Endodermal cell (in vitro differentiated cells): Measurements from ENCODE around the gene TBCK. TPM values are rescaled to one million over a fixed set of nuclear protein-coding genes. Genes with fewer than 3 reads are reported as not detected.

Experiments
- DNase-seq: peaks from one replicate; pipeline ENCODE4 v3.0.0-alpha.2; 2017
- H3K27ac ChIP-seq: 2 replicates; pipeline ENCODE4 v1.5.1; 2013; ENCODE audit warnings: mild to moderate bottlenecking, low read depth, low read length, moderate library complexity
- H3K27me3 ChIP-seq: 2 replicates; pipeline ENCODE4 v1.6.1; 2013; ENCODE audit warnings: mild to moderate bottlenecking, low read length, moderate library complexity; ENCODE audit not compliant: insufficient read depth, control insufficient read depth, poor library complexity, severe bottlenecking
- H3K36me3 ChIP-seq: 2 replicates; pipeline ENCODE4 v1.7.0; 2013; ENCODE audit warnings: mild to moderate bottlenecking, low read length, moderate library complexity; ENCODE audit not compliant: control insufficient read depth, insufficient read depth
- H3K4me1 ChIP-seq: one replicate; pipeline ENCODE4 v1.7.0; 2013; ENCODE audit warnings: low read length; ENCODE audit not compliant: control insufficient read depth, insufficient read depth
- H3K4me3 ChIP-seq: 2 replicates; pipeline ENCODE4 v1.5.1; 2013; ENCODE audit warnings: mild to moderate bottlenecking, low read length, moderate library complexity
- H3K9ac ChIP-seq: 2 replicates; pipeline ENCODE4 v1.6.1; 2013; ENCODE audit warnings: mild to moderate bottlenecking, low read length, moderate library complexity; ENCODE audit not compliant: poor library complexity, severe bottlenecking; ENCODE audit errors: extremely low read depth
- H3K9me3 ChIP-seq: 2 replicates; pipeline ENCODE4 v1.6.1; 2013; ENCODE audit warnings: mild to moderate bottlenecking, low read length, moderate library complexity; ENCODE audit not compliant: control insufficient read depth
- H3K27ac Mint-ChIP-seq: 2 replicates; pipeline ENCODE4 v1.8.0; 2020; ENCODE audit warnings: mixed read lengths
- H3K27me3 Mint-ChIP-seq: 2 replicates; pipeline ENCODE4 v1.8.0; 2021; ENCODE audit warnings: mild to moderate bottlenecking, mixed read lengths; ENCODE audit not compliant: insufficient read depth
- H3K36me3 Mint-ChIP-seq: 2 replicates; pipeline ENCODE4 v1.8.0; 2020; ENCODE audit warnings: low read depth, mixed read lengths
- H3K4me1 Mint-ChIP-seq: 2 replicates; pipeline ENCODE4 v1.8.0; 2020; ENCODE audit warnings: mixed read lengths
- H3K4me3 Mint-ChIP-seq: 2 replicates; pipeline ENCODE4 v1.8.0; 2020; ENCODE audit warnings: mild to moderate bottlenecking, moderate library complexity, mixed read lengths
- H3K9me3 Mint-ChIP-seq: 2 replicates; pipeline ENCODE4 v1.8.0; 2020; ENCODE audit warnings: mild to moderate bottlenecking, mixed read lengths
- WGBS, 2 experiments: methylation state at CpG; one replicate each; pipeline versions ENCODE4 v1.1.5 to v1.1.7; 2013; ENCODE audit warnings: missing lambda C conversion rate in 2 of 2, mixed read lengths in 1 of 2; ENCODE audit not compliant: insufficient coverage in 1 of 2, insufficient read length in 1 of 2; 5-methylcytosine and 5-hydroxymethylcytosine counted together
- total RNA-seq, 2 donors: library from RNA; stranded (reverse); fragmentation: NEBNext Ultra II Directional in 1 of 2; extraction: Animal tissue kit (Norgen Biotek cat#: 25700) in 1 of 2; gene quantifications; 2 replicates in 1 of 2; 3 replicates in 1 of 2; pipeline ENCODE4 v1.2.1, GENCODE V29; 2021
- TF ChIP-seq, protein P1 (sequence below): fragments of 200-600 bp; sonication (generic); conservative IDR thresholded peaks from 2 replicates; pipeline ENCODE4 v1.5.0; 2021; ENCODE audit warnings: antibody characterized with exemption, mild to moderate bottlenecking

TBCK gene
- total RNA-seq, 2 donors from 2014 or later, result 48.3 to 52.9 TPM

DNA sequence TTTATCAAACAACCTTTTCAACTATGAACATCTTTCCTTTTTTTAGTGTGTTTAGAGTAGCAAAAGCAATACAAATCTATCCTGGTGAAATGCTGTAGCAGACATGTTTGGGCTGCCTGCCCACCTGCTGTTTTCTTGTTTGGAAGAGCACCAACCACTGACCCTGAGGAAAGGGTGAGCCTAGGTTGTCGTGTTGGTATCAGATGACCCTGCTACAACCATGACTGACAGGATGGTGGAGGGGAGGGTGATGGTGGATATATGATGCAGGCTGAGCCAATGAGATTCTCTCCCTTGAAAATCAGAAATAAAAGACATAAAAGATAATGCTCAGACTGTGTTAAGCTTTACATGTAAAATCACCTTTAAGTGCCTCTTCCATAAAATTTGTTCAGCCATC lies 219.6 kb downstream of the TBCK start:
- no peaks in the 10 kb centered on the region for H3K4me1 Mint-ChIP-seq
- H3K27me3 Mint-ChIP-seq, result no peaks in the 10 kb centered on the region
- H3K27ac Mint-ChIP-seq, result peak overlapping the region; percentile 62
- TF ChIP-seq, protein P1, sequence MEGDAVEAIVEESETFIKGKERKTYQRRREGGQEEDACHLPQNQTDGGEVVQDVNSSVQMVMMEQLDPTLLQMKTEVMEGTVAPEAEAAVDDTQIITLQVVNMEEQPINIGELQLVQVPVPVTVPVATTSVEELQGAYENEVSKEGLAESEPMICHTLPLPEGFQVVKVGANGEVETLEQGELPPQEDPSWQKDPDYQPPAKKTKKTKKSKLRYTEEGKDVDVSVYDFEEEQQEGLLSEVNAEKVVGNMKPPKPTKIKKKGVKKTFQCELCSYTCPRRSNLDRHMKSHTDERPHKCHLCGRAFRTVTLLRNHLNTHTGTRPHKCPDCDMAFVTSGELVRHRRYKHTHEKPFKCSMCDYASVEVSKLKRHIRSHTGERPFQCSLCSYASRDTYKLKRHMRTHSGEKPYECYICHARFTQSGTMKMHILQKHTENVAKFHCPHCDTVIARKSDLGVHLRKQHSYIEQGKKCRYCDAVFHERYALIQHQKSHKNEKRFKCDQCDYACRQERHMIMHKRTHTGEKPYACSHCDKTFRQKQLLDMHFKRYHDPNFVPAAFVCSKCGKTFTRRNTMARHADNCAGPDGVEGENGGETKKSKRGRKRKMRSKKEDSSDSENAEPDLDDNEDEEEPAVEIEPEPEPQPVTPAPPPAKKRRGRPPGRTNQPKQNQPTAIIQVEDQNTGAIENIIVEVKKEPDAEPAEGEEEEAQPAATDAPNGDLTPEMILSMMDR, result no peak
- Histone ChIP-seq H3K4me3 (no peak overlapping the region), H3K36me3 (no peaks in the 10 kb centered on the region), H3K27me3 (no peaks in the 10 kb centered on the region), H3K9ac (no peak overlapping the region), H3K27ac (no peak overlapping the region), H3K4me1 (no peaks in the 10 kb centered on the region), H3K9me3 (peaks cover 7% of the 10 kb centered on the region)
- peaks cover 19% of the 10 kb centered on the region for H3K9me3 Mint-ChIP-seq
- H3K4me3 Mint-ChIP-seq, result no peak overlapping the region
- H3K36me3 Mint-ChIP-seq, result peaks cover 29% of the 10 kb centered on the region
- 48% methylated on average over 1 of the region's 1 CpG; no CpG with 5 or more reads in 1 of the 2 experiments for WGBS, 2 experiments
- DNase-seq, result no peak

DNA sequence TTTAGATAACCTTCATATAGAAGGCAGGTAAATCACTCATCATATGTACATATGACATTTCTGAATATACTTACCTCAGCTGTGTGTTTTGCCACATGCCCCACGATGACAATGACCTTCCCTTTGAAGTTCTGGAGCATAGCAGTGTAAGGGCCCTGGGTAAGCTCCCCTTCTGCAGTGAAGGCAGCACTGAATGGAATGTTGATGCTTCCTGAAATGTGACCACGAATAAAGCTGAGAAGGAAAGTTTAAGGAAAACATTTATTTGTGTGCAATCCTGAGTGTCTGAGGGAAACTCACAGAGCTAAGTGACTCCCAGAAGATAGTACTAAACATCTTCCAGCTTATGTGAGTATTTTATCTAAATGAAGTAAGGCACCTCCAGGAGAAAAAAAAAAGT lies 220.6 kb downstream of the TBCK start:
- Mint-ChIP-seq H3K4me3 (no peak overlapping the region), H3K27me3 (no peaks in the 10 kb centered on the region), H3K4me1 (no peaks in the 10 kb centered on the region), H3K9me3 (peaks cover 30% of the 10 kb centered on the region), H3K27ac (peak overlapping the region; percentile 35), H3K36me3 (peaks cover 40% of the 10 kb centered on the region)
- peaks cover 8% of the 10 kb centered on the region for H3K36me3 ChIP-seq
- no peak overlapping the region for H3K27ac ChIP-seq
- DNase-seq, result no peak
- TF ChIP-seq, protein P1, result no peak
- 60 to 84% methylated on average over 1 to 2 of the region's 2 CpGs for WGBS, 2 experiments
- no peaks in the 10 kb centered on the region for H3K27me3 ChIP-seq
- H3K4me3 ChIP-seq, result no peak overlapping the region
- H3K9me3 ChIP-seq, result peaks cover 17% of the 10 kb centered on the region
- H3K4me1 ChIP-seq, result no peaks in the 10 kb centered on the region
- H3K9ac ChIP-seq, result no peak overlapping the region

DNA sequence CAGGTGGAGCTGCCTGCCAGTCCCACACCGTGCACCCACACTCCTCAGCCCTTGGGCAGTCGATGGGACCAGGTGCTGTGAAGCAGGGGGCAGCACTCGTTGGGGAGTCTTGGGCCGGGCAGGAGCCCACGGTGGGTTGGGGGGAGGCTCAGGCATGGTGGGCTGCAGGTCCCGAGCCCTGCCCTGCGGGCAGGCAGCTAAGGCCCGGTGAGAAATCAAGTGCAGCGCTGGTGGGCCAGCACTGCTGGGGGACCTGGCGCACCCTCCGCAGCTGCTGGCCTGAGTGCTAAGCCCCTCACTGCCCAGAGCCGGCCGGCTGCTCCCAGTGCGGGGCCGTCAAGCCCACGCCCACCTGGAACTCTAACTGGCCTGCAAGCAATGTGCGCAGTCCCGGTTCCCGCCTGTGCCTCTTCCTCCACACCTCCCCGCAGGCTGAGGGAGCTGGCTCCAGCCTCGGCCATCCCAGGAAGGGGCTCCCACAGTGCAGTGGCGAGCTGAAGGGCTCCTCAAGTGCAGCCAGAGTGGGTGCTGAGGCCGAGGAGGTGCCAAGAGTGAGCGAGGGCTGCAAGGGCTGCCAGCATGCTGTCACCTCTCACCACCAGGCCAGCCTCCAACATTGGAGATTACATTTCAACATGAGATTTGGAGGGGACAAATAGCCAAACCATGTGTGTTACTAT lies 223.5 kb downstream of the TBCK start:
- Mint-ChIP-seq H3K27me3 (no peaks in the 10 kb centered on the region), H3K4me1 (no peaks in the 10 kb centered on the region), H3K27ac (no peak overlapping the region), H3K36me3 (peaks cover 68% of the 10 kb centered on the region), H3K4me3 (no peak overlapping the region), H3K9me3 (peaks cover 55% of the 10 kb centered on the region)
- Histone ChIP-seq H3K27me3 (no peaks in the 10 kb centered on the region), H3K36me3 (peaks cover 13% of the 10 kb centered on the region), H3K4me1 (no peaks in the 10 kb centered on the region), H3K9me3 (peaks cover 38% of the 10 kb centered on the region), H3K27ac (no peak overlapping the region), H3K4me3 (no peak overlapping the region), H3K9ac (no peak overlapping the region)
- 92 to 95% methylated on average over 4 to 24 of the region's 24 CpGs for WGBS, 2 experiments
- no peak for DNase-seq
- TF ChIP-seq, protein P1, result no peak
